ENCODE measurements around the gene C2orf92. TPM values are rescaled to one million over a fixed set of nuclear protein-coding genes. Genes with fewer than 3 reads are reported as not detected.

The C2orf92 gene
- total RNA-seq, 1 donor from 2014 or later = 15.1 TPM

- peaks cover 10% of the 10 kb centered on the region for H3K27me3 Mint-ChIP-seq (ENCODE audit: unreplicated experiment)
These were observed 45.6 kb downstream of the C2orf92 start for GRCh38 chr2:97714950-97715652.

GRCh38 chr2:97715951-97716694, 46.6 kb downstream of the C2orf92 start:
- H3K36me3 Mint-ChIP-seq (ENCODE audit: low read depth, unreplicated experiment) = peaks cover 7% of the 10 kb centered on the region
- no peak for TF ChIP-seq CTCF (IDR thresholded peaks at IDR 0.05; ENCODE audit: unreplicated experiment)
- DNase-seq (ENCODE audit: low spot score) = no peak
- peaks cover 63% of the 10 kb centered on the region for H3K4me1 Mint-ChIP-seq (ENCODE audit: unreplicated experiment)
- H3K4me3 Mint-ChIP-seq (ENCODE audit: unreplicated experiment) = peak overlapping the region; percentile 68
- H3K27ac Mint-ChIP-seq (ENCODE audit: unreplicated experiment) = peak overlapping the region; percentile 21
- H3K9me3 Mint-ChIP-seq (ENCODE audit: unreplicated experiment) = no peaks in the 10 kb centered on the region
- peaks cover 9% of the 10 kb centered on the region for H3K27me3 Mint-ChIP-seq (ENCODE audit: unreplicated experiment)

More at GRCh38 chr2:97714950-97715652, 45.6 kb downstream of the C2orf92 start:
- Mint-ChIP-seq H3K4me3 (ENCODE audit: unreplicated experiment) (peak overlapping the region; percentile 21), H3K27ac (ENCODE audit: unreplicated experiment) (no peak overlapping the region), H3K36me3 (ENCODE audit: low read depth, unreplicated experiment) (peaks cover 7% of the 10 kb centered on the region), H3K9me3 (ENCODE audit: unreplicated experiment) (no peaks in the 10 kb centered on the region), H3K4me1 (ENCODE audit: unreplicated experiment) (peaks cover 69% of the 10 kb centered on the region)
- no peak for TF ChIP-seq CTCF (IDR thresholded peaks at IDR 0.05; ENCODE audit: unreplicated experiment)
- no peak for DNase-seq (ENCODE audit: low spot score)

GRCh38 chr2:97716695-97717612, 47.4 kb downstream of the C2orf92 start:
- H3K9me3 Mint-ChIP-seq (ENCODE audit: unreplicated experiment) = no peaks in the 10 kb centered on the region
- H3K27me3 Mint-ChIP-seq (ENCODE audit: unreplicated experiment) = peaks cover 7% of the 10 kb centered on the region
- H3K36me3 Mint-ChIP-seq (ENCODE audit: low read depth, unreplicated experiment) = peaks cover 7% of the 10 kb centered on the region
- H3K4me3 Mint-ChIP-seq (ENCODE audit: unreplicated experiment) = peak overlapping the region; percentile 68
- H3K4me1 Mint-ChIP-seq (ENCODE audit: unreplicated experiment) = peaks cover 55% of the 10 kb centered on the region
- no peak for TF ChIP-seq CTCF (IDR thresholded peaks at IDR 0.05; ENCODE audit: unreplicated experiment)
- DNase-seq (ENCODE audit: low spot score) = no peak
- no peak overlapping the region for H3K27ac Mint-ChIP-seq (ENCODE audit: unreplicated experiment)

- peak overlapping the region; percentile 13 for H3K27ac Mint-ChIP-seq (ENCODE audit: unreplicated experiment)
- H3K9me3 Mint-ChIP-seq (ENCODE audit: unreplicated experiment) = no peaks in the 10 kb centered on the region
- no peak overlapping the region for H3K4me3 Mint-ChIP-seq (ENCODE audit: unreplicated experiment)
These were observed 48.1 kb downstream of the C2orf92 start for GRCh38 chr2:97717613-97717995.

More at GRCh38 chr2:97717613-97717995, 48.1 kb downstream of the C2orf92 start:
- Mint-ChIP-seq H3K27me3 (ENCODE audit: unreplicated experiment) (peaks cover 7% of the 10 kb centered on the region), H3K36me3 (ENCODE audit: low read depth, unreplicated experiment) (peaks cover 7% of the 10 kb centered on the region), H3K4me1 (ENCODE audit: unreplicated experiment) (peaks cover 50% of the 10 kb centered on the region)
- TF ChIP-seq CTCF (IDR thresholded peaks at IDR 0.05; ENCODE audit: unreplicated experiment) = no peak
- DNase-seq (ENCODE audit: low spot score) = no peak
